ENCODE measurements around the gene TPK1. TPM values are rescaled to one million over a fixed set of nuclear protein-coding genes. Genes with fewer than 3 reads are reported as not detected.

TPK1 gene
- total RNA-seq, 1 experiment from 2014 or later = 3.3 TPM

DNA sequence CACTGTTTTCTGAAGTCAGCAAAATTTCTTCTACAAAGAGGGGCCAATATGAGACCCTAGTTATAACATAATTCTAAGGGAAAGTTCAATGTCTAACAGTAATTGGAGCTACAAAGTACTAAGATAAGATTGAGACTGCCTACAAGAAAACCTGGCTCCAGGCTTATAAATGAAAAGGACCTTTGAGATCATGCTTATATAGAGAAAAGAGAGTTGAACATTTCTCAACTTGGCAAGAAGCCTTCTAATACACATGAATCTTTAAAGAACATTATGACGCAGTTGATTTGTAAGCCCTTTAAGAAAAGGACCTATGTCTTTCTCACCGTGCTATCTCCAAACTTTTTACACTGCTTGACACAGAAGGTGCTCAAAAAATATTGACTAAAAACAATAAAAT lies 87.9 kb downstream of the TPK1 start:
- BruUV-seq (replicated peaks) = no TSS peak
- TF ChIP-seq TCF7L2 (IDR thresholded peaks at IDR 0.05; ENCODE audit: low read depth, low read length) (no peak), REST (IDR thresholded peaks at IDR 0.05; ENCODE audit: insufficient read depth in 1 of 2, low read depth in 2 of 2, low read length in 1 of 2) (no peak), SIN3A (IDR thresholded peaks at IDR 0.05; ENCODE audit: borderline replicate concordance, insufficient read depth, low read depth, low read length) (no peak), POLR2AphosphoS5 (IDR thresholded peaks at IDR 0.05; ENCODE audit: low read depth, low read length) (no peak)
- TF ChIP-seq, protein P1, sequence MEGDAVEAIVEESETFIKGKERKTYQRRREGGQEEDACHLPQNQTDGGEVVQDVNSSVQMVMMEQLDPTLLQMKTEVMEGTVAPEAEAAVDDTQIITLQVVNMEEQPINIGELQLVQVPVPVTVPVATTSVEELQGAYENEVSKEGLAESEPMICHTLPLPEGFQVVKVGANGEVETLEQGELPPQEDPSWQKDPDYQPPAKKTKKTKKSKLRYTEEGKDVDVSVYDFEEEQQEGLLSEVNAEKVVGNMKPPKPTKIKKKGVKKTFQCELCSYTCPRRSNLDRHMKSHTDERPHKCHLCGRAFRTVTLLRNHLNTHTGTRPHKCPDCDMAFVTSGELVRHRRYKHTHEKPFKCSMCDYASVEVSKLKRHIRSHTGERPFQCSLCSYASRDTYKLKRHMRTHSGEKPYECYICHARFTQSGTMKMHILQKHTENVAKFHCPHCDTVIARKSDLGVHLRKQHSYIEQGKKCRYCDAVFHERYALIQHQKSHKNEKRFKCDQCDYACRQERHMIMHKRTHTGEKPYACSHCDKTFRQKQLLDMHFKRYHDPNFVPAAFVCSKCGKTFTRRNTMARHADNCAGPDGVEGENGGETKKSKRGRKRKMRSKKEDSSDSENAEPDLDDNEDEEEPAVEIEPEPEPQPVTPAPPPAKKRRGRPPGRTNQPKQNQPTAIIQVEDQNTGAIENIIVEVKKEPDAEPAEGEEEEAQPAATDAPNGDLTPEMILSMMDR (IDR thresholded peaks at IDR 0.05) = no peak
- ChIA-PET CTCF (no interaction called here), POLR2A (no interaction called here)
- no peak overlapping the region for H3K4me3 ChIP-seq (ENCODE audit: low read depth in 2 of 2, low read length in 2 of 2)
- DNase-seq (ENCODE audit: low read depth, low spot score) (no peak), ATAC-seq (no peak)
- in situ Hi-C loops (cut with HindIII; ENCODE audit: low pct_unique_long_range_greater_than_20kb, low sequenced_read_pairs) (no loop called here), intact Hi-C loops (cut with micrococcal nuclease; ENCODE audit: unreplicated experiment) (no loop called here)
- no peaks in the 10 kb centered on the region for H3K36me3 ChIP-seq (ENCODE audit: control insufficient read depth, insufficient read depth, low read length)
- H3K27ac ChIP-seq (ENCODE audit: low read length) = no peak overlapping the region
- no peaks in the 10 kb centered on the region for H3K4me1 ChIP-seq (ENCODE audit: control insufficient read depth, insufficient read depth, low read length)
- no peaks in the 10 kb centered on the region; the same call in 1 of the 2 replicates for H3K9me3 ChIP-seq (ENCODE audit: control insufficient read depth, insufficient read depth, low read depth, low read length)
- H3K27me3 ChIP-seq (ENCODE audit: control insufficient read depth, insufficient read depth, low read length) = no peaks in the 10 kb centered on the region

- no peak overlapping the region for H3K4me3 ChIP-seq (ENCODE audit: low read depth in 2 of 2, low read length in 2 of 2)
- ChIA-PET CTCF (interaction anchor here (0.6 kb wide), 1 partner anchor 1313 kb away, joined by 3 read pairs; no protein-coding TSS in a partner anchor), POLR2A (no interaction called here)
- DNase-seq (ENCODE audit: low read depth, low spot score) (peak; percentile 25), ATAC-seq (peak; percentile 78; the same call in 1 of the 2 replicates)
- H3K9me3 ChIP-seq (ENCODE audit: control insufficient read depth, insufficient read depth, low read depth, low read length) = no peaks in the 10 kb centered on the region
- no peaks in the 10 kb centered on the region for H3K27me3 ChIP-seq (ENCODE audit: control insufficient read depth, insufficient read depth, low read length)
- BruUV-seq (replicated peaks) = no TSS peak
- intact Hi-C loops (cut with micrococcal nuclease; ENCODE audit: unreplicated experiment) = no loop called here
- no peaks in the 10 kb centered on the region for H3K4me1 ChIP-seq (ENCODE audit: control insufficient read depth, insufficient read depth, low read length)
- in situ Hi-C loops (cut with HindIII; ENCODE audit: low pct_unique_long_range_greater_than_20kb, low sequenced_read_pairs) = no loop called here
- H3K36me3 ChIP-seq (ENCODE audit: control insufficient read depth, insufficient read depth, low read length) = no peaks in the 10 kb centered on the region
- TF ChIP-seq, protein P1 (IDR thresholded peaks at IDR 0.05) = peak; percentile 75; the same call in 1 of the 2 replicates
- TF ChIP-seq POLR2AphosphoS5 (IDR thresholded peaks at IDR 0.05; ENCODE audit: low read depth, low read length) = no peak
- no peak overlapping the region for H3K27ac ChIP-seq (ENCODE audit: low read length)
These were observed 97.0 kb downstream of the TPK1 start for GRCh38 chr7:144738708-144739314.

Measured in Panc1 (cell line).